ENCODE data around the gene XRN2.

- TF ChIP-seq, protein P1, sequence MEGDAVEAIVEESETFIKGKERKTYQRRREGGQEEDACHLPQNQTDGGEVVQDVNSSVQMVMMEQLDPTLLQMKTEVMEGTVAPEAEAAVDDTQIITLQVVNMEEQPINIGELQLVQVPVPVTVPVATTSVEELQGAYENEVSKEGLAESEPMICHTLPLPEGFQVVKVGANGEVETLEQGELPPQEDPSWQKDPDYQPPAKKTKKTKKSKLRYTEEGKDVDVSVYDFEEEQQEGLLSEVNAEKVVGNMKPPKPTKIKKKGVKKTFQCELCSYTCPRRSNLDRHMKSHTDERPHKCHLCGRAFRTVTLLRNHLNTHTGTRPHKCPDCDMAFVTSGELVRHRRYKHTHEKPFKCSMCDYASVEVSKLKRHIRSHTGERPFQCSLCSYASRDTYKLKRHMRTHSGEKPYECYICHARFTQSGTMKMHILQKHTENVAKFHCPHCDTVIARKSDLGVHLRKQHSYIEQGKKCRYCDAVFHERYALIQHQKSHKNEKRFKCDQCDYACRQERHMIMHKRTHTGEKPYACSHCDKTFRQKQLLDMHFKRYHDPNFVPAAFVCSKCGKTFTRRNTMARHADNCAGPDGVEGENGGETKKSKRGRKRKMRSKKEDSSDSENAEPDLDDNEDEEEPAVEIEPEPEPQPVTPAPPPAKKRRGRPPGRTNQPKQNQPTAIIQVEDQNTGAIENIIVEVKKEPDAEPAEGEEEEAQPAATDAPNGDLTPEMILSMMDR (IDR thresholded peaks at IDR 0.05) = no peak
- no peak for TF ChIP-seq POLR2A (IDR thresholded peaks at IDR 0.05)
These were observed 469 bp upstream of the XRN2 start for GRCh38 chr20:21302664-21303060.

Data from esophagus squamous epithelium (tissue), 4 donors.